HCEC 1CT (cell line): ENCODE measurements around the gene MRPL28.
"Not testable (repeated sequence)": the region's sequence is repeated elsewhere in the genome, so short reads cannot be mapped to it uniquely, and the experiment has no call there.

Experiments
- DNase-seq: peaks from one replicate; pipeline ENCODE4 v3.0.0-alpha.2; 2017

MRPL28 gene

GRCh38 chr16:373020-373598 lies 2.8 kb upstream of the MRPL28 start:
- DNase-seq = no peak

- no peak for DNase-seq
These were observed 2.1 kb upstream of the MRPL28 start for GRCh38 chr16:372302-372983.

- DNase-seq = no peak
These were observed 1.4 kb upstream of the MRPL28 start for GRCh38 chr16:371515-372301.

- no peak for DNase-seq
These were observed 709 bp upstream of the MRPL28 start for GRCh38 chr16:370979-371514.

- no peak for DNase-seq
These were observed 387 bp downstream of the MRPL28 start for GRCh38 chr16:369866-370436.

GRCh38 chr16:369275-369865 lies 968 bp downstream of the MRPL28 start:
- DNase-seq = no peak

- no peak for DNase-seq
These were observed 1.8 kb downstream of the MRPL28 start for GRCh38 chr16:368388-369158.

GRCh38 chr16:367333-367903 lies 2.9 kb downstream of the MRPL28 start:
- no peak for DNase-seq

GRCh38 chr16:366476-366875 lies 3.9 kb downstream of the MRPL28 start:
- DNase-seq = no peak

- no peak for DNase-seq
These were observed 5.5 kb downstream of the MRPL28 start for GRCh38 chr16:364595-365491.

GRCh38 chr16:363766-364490 lies 6.4 kb downstream of the MRPL28 start:
- DNase-seq = no peak

- DNase-seq = no peak
These were observed 7.1 kb downstream of the MRPL28 start for GRCh38 chr16:363110-363765.

GRCh38 chr16:362702-362999 lies 7.7 kb downstream of the MRPL28 start:
- DNase-seq = not testable (repeated sequence)

GRCh38 chr16:361872-362701 lies 8.3 kb downstream of the MRPL28 start:
- peak; percentile 79 for DNase-seq

GRCh38 chr16:361341-361871 lies 8.9 kb downstream of the MRPL28 start:
- no peak for DNase-seq

- DNase-seq = no peak
These were observed 9.5 kb downstream of the MRPL28 start for GRCh38 chr16:360698-361336.

GRCh38 chr16:359871-360697 lies 10.3 kb downstream of the MRPL28 start:
- no peak for DNase-seq
